Measurements from ENCODE around the gene NDEL1.

- no peak for TF ChIP-seq CTCF (tag by site-specific recombination; IDR thresholded peaks at IDR 0.05)
- no peak for TF ChIP-seq SCRT2 (tag by site-specific recombination; IDR thresholded peaks at IDR 0.05)
- TF ChIP-seq ZBTB11 (tag by site-specific recombination; conservative IDR thresholded peaks at IDR 0.05; ENCODE audit: low read depth), result no peak
- no peak for TF ChIP-seq ZNF513 (tag by site-specific recombination; IDR thresholded peaks at IDR 0.05)
- no peak for TF ChIP-seq ZNF580 (tag by site-specific recombination; IDR thresholded peaks at IDR 0.05)
- no peak for TF ChIP-seq TRIM28 (IDR thresholded peaks at IDR 0.05; ENCODE audit: borderline replicate concordance, low read length)
- TF ChIP-seq ZNF274 (IDR thresholded peaks at IDR 0.05; ENCODE audit: low read length), result no peak
- no peak for TF ChIP-seq ZNF274 (tag by site-specific recombination; IDR thresholded peaks at IDR 0.05; ENCODE audit: borderline replicate concordance)
- TF ChIP-seq ZNF629 (tag by site-specific recombination; IDR thresholded peaks at IDR 0.05), result no peak
- TF ChIP-seq ZNF2 (tag by site-specific recombination; IDR thresholded peaks at IDR 0.05), result no peak
- TF ChIP-seq ZNF639 (tag by site-specific recombination; IDR thresholded peaks at IDR 0.05), result no peak
- TF ChIP-seq HIC1 (tag by site-specific recombination; IDR thresholded peaks at IDR 0.05), result no peak
- no peak for TF ChIP-seq ZNF518A (tag by site-specific recombination; conservative IDR thresholded peaks at IDR 0.05; ENCODE audit: low read depth)
Measured at GRCh38 chr17:8474826-8475225, 39.1 kb downstream of the NDEL1 start.

Data from HEK293 (cell line).